Activated gamma-delta T cell (primary cell): ENCODE results near the gene TULP3.

ENCODE experiments used
- DNase-seq: peaks from one replicate; lab custom pipeline; 2025; lab: John Stamatoyannopoulos, UW

TULP3 gene

DNA sequence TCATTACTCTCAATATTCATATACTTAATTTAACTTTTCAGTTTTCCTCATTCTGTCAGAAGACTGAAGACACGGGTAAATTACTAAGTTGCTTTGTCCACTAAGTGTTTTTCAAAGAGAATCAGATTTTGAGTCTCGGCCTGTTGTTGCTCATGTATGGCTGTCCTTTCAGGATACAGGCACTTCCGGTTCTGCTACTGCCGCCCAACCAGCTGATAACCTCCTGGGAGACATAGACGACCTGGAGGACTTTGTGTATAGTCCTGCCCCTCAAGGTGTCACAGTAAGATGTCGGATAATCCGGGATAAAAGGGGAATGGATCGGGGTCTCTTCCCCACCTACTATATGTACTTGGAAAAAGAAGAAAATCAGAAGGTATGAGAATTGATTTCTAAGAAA lies 40.2 kb downstream of the TULP3 start:
- DNase-seq, result no peak

DNA sequence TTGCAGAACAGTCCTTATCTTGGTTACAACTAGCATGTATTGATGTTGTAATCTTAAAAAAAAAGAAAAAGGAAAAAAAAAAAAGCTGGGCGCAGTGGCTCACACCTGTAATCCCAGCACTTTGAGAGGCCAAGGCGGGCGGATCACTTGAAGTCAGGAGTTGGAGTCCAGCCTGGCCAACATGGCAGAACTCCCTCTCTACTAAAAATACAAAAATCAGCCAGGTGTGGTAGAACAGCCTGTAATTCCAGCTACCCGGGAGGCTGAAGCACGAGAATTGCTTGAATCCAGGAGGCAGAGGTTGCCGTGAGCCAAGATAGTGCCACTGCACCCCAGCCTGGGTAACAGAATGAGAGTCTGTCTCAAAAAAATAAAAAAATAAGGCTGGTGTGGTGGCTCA lies 42.9 kb downstream of the TULP3 start:
- DNase-seq, result no peak

DNA sequence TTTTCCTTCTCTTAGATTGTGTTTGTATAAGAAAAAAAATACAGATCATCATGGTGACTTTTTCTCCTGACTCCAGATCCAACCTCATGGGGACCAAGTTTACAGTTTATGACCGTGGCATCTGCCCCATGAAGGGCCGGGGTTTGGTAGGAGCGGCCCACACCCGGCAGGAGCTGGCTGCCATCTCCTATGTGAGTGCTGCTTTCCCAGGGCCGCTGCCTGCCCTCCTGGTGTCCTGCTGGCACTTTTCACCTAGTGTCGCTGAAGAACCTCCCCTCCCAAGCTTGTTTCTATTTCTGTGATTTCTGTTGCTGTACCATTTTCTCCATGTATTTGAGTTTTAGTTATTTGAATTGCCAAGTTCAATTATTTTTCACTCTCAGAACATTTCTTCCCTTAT lies 43.7 kb downstream of the TULP3 start:
- DNase-seq, result no peak

DNA sequence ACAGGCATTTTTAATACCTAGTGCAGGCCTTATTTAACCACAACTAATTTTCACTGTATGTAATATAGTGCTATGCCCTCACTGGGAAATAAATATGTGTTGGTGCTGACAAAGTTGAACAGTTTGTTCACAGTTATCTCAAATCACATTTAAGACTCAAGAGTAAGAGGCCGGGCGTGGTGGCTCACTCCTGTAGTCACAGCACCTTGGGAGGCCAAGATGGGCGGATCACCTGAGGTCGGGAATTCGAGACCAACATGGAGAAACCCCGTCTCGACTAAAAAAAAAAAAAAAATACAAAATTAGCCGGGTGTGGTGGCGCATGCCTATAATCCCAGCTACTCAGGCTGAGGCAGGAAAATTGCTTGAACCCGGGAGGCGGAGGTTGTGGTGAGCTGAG lies 45.6 kb downstream of the TULP3 start:
- no peak for DNase-seq

DNA sequence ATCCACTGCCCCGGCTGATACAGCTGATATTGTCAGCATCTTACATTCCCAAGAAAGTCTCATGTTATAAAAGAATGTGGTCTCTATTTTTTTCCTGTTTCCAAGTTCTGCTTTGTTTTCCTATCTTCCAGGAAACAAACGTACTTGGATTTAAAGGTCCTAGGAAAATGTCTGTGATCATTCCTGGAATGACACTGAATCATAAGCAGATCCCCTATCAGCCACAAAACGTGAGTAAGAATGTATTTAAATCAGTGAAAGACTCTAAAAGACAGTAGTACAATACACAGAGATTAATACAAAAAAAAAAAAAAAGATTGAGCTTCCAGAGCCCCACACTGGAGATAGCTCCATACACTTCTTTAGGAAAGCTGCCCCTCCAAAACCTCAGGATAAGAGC lies 46.8 kb downstream of the TULP3 start:
- DNase-seq, result no peak

DNA sequence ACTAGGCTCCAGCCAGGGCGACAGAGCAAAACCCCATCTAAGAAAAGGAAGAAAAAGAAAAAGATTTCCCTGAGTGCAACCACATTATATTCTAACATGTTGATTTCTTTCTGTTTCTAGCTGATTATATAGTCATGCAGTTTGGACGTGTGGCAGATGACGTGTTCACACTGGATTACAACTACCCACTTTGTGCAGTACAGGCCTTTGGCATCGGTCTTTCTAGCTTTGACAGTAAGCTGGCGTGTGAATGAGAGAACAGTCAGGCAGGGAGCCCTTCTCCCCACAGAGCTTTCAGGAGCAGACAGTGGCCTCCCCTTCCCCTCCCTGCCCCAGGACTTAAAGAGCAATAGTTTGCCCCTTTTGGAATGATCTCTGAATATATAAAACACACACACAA lies 48.5 kb downstream of the TULP3 start:
- no peak for DNase-seq

DNA sequence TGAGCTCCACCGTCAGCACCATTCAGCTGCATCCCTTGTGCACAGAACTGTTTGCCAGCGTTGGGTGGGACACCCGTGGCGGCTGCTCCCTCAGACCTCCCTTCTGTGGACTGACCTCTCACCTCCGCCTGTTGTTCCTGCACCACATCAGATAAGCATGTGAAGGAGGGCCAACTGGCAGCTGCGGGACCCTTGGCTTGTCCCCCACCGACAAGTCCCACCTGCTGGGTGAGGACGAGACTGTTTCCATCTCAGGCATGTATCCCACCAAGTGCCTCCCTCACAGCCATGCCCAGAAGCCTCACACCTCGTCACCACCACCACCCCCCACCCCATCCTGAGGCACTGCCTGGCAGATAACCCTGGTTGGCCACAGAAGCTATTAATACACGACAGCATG lies 49.9 kb downstream of the TULP3 start:
- no peak for DNase-seq

DNA sequence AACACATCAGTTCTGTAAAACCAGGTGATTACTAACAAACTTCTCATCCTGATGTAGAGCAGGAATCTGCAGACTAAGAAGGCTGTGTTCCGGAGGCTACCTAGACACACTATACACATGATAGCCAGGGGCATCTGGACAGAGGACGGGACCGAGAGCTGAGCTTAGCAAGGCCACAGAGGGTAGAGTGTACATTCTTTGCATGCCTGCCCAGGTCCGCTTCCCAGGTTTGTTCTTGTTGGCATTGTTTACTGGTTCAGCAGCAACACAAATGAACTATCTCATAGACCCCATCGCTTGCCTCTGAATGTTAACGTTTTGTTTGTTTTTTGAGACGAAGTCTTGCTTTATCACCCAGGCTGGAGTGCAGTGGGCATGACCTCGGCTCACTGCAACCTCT lies 50.8 kb downstream of the TULP3 start:
- DNase-seq, result no peak

DNA sequence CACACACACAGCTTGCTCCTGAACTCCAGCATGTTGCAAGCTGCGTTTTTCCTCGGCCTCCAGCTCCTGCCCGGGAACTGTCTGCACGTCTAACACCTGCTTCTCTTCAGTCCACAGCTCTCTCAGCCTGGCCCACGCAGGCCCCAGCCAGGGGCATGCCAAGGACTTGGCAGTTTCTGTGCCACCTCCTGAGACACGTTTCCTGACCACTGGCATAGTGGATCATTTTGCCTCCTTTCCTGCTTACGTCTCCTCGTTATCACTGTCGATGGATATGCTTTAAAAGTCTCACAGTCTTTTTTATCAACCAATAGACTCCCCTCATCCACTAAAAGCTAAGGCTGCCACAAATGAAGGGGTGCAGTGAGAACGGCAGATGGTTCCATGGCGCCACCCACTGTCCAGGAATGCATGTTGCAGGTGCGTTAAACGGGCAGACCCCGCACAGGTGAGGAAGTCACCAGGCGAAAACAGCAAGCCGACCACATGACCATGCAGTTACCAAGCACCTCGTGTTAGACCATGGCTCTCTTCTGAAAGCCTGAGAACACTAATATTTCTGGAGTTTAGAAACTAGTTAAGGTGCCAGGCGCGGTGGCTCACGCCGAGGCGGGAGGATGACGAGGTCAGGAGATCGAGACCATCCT lies 53.8 kb downstream of the TULP3 start:
- DNase-seq, result no peak

DNA sequence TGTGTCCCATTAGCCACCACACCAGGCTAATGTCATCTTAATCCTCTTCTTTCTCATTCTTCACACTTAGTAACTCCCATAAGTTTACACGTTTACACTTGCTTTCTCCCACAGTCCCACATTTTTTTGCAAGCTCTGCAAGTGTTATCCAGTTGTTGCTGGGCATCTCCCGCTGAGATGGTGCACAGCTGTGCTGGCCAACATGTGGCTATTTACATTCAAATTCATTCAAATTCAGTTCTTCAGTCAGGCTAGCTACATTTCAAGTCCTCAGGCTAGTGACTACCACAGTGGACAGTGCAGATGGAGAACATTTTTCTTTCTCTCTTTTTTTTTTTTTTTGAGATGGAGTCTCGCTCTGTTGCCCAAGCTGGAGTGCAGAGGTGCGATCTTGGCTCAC lies 58.7 kb downstream of the TULP3 start:
- no peak for DNase-seq

DNA sequence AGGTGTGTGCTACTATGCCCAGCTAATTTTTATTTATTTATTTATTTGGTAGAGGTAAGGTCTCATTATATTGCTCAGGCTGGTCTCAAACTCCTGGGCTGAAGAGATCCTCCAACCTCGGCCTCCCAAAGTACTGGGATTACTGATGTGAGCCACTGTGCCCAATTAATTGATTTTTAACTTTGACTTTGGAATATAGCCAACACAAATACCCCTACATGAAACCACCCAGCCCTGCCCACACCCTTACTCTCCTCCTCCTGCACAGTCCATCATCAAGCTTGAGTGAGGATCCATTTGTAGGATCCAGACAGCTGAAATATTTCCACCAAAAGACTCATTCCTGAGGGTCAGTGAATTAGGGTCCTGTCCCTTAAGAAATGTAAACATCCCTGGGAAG lies 65.2 kb downstream of the TULP3 start:
- no peak for DNase-seq

DNA sequence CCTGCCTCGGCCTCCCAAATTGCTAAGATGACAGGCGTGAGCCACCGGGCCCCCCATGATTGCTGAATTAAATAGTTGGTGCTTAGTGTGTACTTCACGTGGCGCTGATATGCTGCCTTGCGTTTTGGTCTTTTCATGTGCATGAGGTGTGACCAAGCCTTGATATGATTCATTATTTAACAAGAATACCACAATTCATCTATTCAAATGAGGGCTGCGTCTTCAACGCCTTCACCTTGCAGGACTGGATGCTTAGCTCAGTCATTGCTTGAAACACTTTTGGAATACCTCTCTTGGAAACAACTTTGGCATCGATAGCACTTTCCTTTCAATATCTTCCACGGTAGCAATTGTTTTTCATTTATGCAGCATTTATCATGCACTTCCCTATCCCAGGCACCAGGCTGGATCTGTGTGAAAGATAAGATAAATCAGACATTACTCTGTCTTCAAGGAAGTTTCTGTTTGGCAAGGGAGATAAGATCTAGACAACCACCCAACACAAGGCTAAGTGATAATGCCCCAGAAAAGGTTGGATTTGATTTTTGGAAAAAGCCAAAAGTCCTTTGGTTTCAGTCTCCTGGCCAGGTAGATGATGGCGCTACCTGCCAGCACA lies 67.2 kb downstream of the TULP3 start:
- no peak for DNase-seq

DNA sequence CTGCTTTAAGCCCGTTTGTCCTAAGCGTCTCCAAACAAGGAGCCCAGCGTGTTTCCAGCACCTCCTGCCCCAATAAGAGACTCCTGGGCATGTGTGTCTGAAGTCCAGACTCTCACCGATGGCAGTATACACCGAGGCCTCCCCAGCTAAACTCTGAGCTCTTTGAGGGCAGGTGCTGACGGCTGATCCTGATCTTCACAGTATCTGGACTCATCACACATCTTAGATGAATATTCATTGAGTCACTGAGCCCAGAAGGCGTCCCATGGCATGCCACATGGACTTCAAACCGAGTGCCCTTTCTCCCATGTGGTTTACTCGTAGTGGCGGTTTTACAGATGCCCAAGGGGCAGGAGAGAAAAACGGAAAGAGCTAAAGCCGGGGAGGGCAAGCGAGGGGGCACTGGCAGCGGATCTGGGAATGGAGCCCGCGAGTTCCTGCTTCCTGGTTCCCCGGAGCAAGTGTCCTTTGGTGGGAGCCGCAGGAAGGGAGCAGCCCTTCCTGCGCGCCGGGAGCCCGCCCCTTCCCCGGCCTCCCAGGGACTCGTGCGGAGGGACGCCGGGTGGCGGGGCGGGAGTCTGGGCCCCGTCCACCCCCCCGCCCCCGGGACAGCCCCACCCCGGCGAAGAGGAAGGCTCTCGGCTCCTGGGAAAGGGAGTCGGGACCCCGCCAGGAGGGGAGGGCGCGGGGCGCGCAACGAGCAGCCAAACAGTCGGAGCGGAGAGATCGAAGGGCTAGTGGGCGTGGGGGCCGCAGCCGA lies 67.9 kb downstream of the TULP3 start:
- no peak for DNase-seq

DNA sequence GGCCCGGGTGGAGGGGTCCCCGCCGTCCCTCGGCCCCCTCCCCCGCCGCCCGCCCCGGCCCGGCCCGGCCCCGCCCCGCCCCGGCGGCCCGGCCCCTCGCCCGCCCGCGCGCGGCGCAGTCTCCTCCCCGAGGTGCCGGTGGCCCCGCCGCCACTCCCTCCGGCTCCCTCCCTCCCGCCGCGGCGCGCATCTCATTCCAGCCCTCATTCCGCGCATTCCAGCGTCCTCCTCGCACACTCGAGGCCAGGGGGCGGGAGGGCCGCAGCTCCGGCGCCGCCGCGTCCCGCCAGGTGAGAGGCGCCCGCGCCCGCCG lies 68.5 kb downstream of the TULP3 start, which contains the start of gene TEAD4:
Gene TEAD4, plus strand, starts transcription at position 206 of the 313 bp plus-strand sequence.
- no peak for DNase-seq

DNA sequence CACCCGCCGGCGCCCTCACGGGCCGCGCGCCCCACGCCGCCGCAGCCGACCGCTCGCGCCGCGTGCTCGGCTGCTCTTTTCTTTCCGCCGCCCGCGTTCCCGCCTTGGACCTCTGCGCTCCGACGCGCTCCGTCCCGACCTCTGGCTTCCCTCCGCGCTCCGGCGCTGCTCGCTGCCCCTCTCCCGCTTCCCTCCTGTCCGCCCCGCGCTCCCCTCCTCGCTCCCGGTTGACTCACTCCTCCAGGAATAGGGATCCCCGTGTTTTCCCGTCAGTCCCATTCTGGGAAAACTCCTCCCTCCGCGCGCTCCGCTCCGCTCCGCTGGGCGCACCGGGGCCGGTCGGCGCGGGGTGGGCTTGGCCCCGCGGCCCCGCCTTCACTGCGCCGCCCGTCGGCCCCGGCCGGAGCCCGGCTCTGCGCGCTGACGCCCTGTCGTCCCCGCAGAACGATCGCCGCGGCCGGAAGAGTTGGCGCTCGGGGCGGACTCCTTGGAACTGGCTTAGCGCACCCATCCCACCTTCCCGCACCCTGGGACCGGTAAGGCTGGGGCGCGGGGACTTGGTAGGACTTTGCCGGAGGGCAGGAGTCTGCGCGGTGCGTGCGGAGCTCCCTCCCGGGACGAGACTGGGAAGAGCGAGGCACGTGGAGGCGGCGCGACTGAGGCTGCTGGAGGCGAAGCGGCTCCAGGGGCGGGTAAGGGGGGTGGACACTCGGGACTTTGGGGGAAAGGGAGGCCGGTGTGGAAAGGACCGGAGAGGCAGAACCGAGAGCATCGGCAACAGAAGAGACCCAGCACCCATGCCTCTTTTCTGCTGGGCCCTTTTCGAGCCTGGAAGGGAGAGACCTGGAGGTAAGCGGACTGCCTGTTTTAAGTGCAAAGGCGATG lies 69.1 kb downstream of the TULP3 start:
- no peak for DNase-seq

DNA sequence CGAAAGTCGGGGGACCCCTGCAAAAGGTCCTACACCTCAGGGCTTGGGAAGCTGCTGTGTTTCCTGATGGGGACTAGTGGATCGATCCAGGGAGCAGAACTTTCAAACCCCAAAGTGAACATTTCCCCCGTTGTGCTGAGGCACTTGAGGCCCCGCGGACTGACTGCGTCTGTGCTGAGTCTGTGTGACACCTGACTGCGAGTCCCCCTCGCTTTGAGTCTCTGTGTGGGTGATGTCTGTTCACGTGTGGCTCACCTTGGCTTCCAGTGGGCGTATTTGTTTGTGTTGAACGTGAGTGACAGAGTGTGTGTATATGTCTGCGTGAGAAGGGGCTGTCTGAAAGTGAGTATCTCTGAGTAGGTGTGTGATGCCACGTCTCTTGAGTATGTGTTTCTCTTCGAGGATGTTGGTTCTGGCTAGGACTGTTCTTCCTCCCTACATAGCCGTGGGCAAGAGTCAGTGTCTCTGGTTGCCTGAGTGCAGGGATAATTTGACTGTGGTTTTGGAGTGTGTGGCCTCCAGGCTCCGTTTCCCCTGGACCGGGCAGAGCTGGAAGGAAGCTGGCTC lies 69.8 kb downstream of the TULP3 start:
- DNase-seq, result no peak

DNA sequence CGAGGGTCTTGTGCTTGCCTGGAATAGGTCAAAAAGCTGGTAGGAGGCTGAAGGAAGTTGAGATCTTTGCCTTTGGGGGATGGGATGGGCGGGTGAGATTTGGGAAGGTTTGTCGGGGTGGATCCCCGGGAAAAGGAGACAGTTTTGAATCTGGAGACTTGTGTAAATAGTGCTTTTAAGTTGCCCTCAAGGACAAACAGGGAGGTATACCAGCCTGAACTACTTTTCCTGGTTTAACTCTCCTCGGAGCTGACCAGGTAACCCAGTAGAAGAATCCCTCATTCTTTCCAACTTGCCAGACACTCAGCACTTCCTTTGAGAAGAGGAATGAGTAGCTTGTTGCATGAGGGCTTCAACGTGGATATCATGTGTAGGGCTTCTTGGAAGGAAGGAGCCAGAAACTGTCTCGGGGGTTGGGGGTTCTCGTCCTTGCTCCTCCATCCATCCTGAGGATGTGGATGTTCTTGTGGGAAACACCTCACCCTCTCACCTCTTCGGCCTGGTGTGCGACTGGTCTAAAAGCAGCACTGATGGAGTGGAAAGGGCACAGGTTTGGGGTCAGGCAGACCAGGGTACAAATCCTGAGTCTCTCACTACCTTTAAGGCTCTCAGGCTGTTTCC lies 70.4 kb downstream of the TULP3 start:
- DNase-seq, result no peak

DNA sequence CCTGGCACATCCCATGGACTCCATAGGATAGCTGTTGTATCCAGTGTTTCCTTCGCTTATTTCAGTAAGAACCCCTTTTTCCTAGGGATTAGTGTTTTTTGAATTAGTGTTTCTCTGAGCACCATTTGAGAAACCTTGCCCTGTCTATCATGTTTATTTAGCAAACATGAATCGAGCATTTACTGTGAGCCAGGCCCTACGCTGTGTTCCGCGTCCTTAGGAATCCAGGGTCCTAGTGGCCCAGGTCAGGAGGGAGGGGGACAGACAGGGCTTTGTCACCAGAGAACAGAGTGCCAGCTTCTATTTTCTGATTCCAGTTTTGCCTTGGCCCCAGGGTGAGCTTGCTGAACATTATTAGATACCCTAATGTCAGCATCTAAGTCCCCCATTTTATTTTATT lies 71.0 kb downstream of the TULP3 start:
- DNase-seq, result no peak

DNA sequence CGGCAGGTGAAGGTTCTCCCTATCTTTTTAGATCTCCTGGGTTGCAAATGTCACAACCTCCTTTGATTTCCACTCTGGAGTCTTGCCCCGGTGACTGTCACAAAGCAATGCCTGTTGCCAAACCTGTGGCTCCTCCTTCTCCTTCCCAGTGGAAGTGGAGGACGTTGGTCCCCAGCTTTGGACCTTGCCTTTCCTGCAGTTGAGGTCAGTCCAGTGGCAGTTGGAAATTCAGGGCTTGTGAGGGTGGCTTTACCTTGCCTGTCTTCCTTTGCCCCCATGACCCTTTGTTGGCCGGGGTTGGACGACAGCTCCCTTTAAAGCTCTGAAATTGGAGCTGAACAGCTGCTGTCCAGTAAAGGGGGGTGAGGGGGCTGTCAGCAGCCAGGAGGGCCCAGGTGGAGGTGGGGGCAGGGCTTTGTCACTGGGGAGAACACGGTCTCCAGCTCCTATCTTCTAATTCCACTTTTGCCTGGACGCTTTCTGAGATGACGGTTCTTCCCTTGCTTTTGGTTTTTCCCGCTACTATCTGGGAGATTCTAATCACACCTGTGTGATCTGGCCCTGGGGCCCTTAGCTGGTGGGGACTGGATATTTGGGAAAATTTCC lies 72.6 kb downstream of the TULP3 start:
- no peak for DNase-seq

DNA sequence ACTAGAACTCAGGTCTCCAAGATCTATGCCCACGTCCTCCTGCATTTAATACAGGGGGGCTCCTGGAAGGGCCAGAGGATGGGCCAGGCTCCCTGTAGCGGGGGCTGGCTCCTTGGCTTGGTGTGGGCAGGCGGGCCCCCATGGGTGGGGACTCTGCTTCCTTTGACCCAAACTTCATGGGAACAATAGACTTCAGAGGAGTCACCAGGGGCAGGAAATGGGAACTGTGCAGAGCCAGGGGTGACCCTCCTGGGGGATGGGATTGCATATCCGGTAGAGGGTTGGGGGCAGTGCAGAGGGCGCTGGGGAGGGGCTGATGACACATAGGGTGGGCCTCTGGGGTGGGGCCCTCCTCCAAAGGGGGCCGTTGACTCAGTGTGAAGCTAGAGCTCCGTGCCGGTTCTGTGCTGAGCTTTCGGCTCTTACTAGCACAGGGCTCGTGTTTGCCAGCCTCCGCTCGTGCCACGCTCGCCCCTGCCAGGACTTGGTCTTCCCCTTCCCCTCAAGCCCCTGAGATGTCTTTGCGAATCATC lies 73.1 kb downstream of the TULP3 start:
- DNase-seq, result no peak

DNA sequence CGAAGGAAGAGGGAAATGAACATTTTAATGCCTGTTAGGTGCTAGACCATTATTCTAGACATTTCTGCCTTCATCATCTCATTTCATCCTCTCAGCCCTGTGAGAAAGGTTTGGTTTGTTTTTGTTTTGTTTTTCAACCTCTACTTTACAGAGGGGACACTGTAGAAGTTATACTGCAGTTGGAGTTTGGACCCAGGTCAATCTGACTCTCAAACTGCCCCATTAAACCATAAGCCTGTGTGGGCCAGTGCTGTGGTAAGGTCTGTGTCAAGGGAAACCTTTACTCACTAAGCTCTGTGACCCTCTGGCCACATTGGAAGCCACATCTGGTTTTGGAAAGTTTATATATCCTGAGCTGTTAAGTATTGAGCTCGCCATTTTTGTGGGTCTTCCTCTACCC lies 77.0 kb downstream of the TULP3 start:
- DNase-seq, result no peak
